Right kidney (tissue), 1 donor: Measurements from ENCODE around the gene ERC2.
"Not testable (repeated sequence)": the region's sequence is repeated elsewhere in the genome, so short reads cannot be mapped to it uniquely, and the experiment has no call there.

Experiments used
- DNase-seq: peaks from one replicate; pipeline ENCODE4 v3.0.0-alpha.2; 2016

The ERC2 gene

GRCh38 chr3:56118968-56119367 lies 349.3 kb downstream of the ERC2 start:
- DNase-seq = no peak

DNA sequence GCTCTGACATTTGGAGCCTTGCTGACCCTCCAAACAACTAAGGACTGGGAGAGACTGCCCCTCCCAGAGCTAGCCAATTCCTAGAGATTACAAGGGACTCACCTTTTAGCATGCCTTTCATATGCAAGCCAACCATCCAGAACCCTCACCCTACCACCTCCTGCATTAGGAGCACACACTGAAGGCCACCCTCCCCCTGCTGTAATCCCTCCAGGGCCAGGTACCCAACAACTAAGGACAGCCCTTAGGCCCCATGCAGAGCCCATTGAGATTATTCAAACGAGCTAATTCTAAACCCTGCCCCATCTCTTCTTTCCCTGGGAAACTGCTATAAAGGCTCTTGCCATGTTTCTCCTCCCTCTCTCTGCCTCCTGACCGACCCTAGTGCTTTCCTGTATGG lies 352.6 kb downstream of the ERC2 start:
- no peak for DNase-seq

DNA sequence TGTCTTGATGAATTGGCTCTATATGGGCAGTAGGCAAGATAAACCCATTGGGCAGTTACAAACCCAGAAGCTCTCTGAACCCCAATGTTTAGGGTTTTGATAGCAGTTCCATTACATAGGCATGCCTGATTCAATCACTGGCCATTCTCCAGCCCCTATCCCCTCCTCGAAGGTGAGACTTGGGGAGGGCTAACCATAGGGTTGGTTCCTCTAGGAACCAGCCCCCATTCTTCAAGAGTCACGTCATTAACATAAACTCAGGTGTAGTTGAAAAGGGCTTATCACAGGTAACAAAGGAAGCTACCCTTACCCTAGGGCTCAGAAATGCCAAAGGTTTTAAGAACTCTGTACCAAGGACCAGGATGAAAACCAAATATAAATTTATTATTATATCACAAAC lies 353.1 kb downstream of the ERC2 start:
- DNase-seq = no peak

- DNase-seq = no peak
These were observed 354.4 kb downstream of the ERC2 start for GRCh38 chr3:56113908-56114307.

- DNase-seq = no peak
These were observed 355.0 kb downstream of the ERC2 start for GRCh38 chr3:56113231-56113630.

- no peak for DNase-seq
These were observed 356.5 kb downstream of the ERC2 start for GRCh38 chr3:56111606-56112304.

GRCh38 chr3:56110886-56111285 lies 357.4 kb downstream of the ERC2 start:
- no peak for DNase-seq

DNA sequence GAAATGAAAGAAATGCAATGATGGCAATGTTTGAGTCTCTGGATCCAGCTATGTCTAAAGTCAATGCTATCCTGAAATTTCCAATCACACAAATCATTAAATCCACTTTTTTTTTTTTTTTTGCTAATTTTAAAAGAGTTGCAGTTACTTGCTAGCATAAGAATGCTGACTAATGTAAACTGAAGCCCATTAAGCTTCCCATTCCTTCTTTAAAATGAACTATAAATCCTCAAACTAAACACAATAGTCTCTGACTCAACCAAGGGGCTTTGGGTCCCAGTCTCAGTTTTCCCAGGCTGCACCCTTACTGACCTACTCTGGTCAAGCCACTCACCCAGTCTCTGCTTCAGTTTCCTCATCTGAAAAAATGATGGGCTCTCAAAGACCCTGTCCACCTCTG lies 361.1 kb downstream of the ERC2 start:
- DNase-seq = no peak

- DNase-seq = no peak
These were observed 366.2 kb downstream of the ERC2 start for GRCh38 chr3:56102032-56102431.

DNA sequence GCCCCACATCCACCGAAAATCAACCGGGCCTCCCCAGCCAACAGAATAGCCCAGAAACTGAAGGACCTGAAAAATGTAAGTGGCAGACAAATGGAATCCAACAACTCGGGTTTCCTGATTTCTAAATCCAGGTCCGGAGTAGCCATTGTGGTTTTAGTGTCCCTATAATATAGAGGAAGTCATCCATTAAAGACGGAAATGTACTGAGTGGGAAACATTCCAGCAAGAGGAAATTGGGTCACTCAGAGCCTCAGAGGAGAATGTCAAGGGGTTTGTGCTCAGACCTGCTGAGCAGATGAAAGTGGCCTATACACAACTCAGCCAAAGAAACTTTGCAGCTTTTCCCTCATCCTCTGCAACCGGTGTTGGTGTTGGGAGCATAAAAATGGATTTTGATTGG lies 366.7 kb downstream of the ERC2 start:
- no peak for DNase-seq

- no peak for DNase-seq
These were observed 371.3 kb downstream of the ERC2 start for GRCh38 chr3:56096999-56097398.

- no peak for DNase-seq
These were observed 374.1 kb downstream of the ERC2 start for GRCh38 chr3:56094170-56094569.

GRCh38 chr3:56089739-56090138 lies 378.5 kb downstream of the ERC2 start:
- DNase-seq = no peak

- no peak for DNase-seq
These were observed 380.7 kb downstream of the ERC2 start for GRCh38 chr3:56087451-56088053.

GRCh38 chr3:56086355-56086754 lies 381.9 kb downstream of the ERC2 start:
- no peak for DNase-seq

DNA sequence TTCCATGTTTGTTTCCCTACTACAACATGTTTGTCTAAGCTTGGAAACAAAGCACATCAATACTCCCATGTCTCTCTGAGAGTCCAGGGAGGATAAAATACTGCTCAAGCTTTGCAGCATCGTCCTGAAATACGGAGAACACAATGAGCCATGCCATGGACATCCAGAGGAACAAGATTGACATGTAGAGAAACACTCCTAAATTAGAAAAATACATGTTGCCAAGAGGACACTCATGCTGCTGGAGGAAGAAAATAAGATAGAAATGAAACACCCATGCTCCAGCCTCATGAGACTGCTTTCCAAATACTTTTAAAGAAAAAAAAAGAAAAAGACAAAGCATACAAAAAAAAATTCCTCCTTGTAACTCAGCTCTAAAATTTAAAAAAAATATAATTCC lies 387.0 kb downstream of the ERC2 start:
- no peak for DNase-seq

DNA sequence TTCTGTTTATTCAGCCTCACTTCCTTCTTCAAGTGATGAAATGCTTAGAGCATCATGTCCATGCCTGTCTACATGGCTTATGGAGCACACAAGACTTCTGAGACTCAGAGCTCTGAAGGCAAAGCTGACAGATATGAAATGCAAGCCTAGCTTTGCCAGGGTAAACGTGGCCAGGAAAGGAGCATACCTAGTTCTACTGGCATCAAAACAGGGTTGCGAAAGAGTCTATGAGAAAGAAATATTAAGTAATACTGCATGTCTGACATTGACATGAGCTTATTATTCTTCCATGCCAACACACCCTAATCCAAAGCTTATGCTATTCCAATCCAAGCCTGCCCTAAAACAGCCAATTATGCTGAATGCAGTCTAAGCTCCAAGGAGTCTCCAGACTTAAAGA lies 391.5 kb downstream of the ERC2 start:
- DNase-seq = no peak

GRCh38 chr3:56075089-56075488 lies 393.2 kb downstream of the ERC2 start:
- DNase-seq = no peak

DNA sequence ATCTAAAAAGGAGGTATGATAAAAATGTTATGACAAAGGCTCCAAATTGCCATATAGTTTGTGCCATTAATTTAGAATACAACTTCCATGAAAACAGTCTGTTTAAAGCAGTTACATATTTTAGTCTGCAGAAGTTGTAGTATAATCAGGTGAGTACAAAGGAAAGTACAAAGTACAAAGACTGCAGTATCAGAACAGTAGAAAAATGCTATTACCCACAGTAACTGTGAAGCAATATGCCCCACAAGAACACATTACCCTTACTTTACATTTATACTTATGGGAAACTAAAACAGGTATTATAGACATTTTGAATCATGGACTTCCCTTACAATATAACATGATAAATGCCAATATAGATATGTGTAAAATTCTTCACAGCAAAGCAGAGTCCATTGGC lies 398.5 kb downstream of the ERC2 start:
- DNase-seq = no peak

GRCh38 chr3:56066405-56066804 lies 401.9 kb downstream of the ERC2 start:
- not testable (repeated sequence) for DNase-seq

GRCh38 chr3:56064684-56065083 lies 403.6 kb downstream of the ERC2 start:
- DNase-seq = no peak

DNA sequence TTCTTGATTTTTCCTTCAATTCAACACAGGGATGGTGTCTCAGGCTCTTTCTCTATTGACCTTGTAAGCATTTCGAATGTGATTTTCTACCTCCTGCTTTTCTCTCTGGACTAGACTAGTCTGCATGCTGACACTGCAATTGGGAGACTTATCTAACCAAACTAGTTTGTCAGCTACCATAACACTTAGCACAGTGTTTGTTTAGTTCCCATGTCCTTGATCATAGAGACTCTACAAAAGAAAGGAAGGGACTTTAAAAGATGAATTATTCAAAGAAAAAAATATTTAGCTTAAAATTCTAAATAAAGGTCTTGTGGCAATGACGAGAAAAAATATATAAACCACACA lies 407.0 kb downstream of the ERC2 start:
- no peak for DNase-seq

DNA sequence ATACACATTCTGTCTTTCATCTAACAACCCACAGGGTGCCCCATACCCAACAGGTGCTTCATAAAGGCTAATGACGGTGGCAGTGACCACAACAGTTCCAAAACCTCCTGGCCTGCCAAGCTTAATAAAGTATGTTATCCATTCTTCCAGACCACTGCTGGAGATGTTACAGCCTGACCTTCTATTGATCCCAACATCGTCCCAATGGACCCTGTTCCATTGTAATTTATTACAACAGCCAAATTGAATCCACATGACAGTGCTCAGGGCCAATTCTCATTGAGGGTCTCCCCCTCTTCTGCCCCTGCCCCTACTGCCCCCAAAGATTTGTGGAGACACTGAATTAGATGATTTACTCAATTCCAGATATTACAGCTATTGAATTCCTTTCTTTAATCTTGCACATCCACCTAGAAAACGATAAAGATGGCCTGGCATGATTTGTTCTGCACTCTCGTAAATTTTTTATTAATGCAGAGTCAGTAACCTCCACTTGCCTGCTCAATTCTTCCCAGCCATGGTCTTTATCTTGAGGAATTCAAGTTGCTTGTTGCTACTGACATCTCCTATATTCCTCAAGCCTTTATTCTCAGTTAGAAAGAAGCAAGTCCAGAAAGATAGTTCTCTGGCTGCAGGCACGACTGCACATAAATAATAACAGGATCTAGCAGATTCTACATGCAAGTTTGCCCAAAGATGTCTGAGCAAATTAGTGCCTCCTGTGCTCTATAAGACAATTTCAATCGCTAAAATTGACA lies 407.6 kb downstream of the ERC2 start:
- no peak for DNase-seq

- DNase-seq = no peak
These were observed 408.5 kb downstream of the ERC2 start for GRCh38 chr3:56059731-56060130.
